IMR-90 (cell line): ENCODE measurements around the gene AKIRIN2. TPM values are rescaled to one million over a fixed set of nuclear protein-coding genes. Genes with fewer than 3 reads are reported as not detected.

Experiments used
- ATAC-seq: fragments of 200-7000 bp; cut with Tn5 transposase; 2 replicates; pipeline ENCODE4 v1.9.1; 2020; ENCODE audit warnings: low read depth, mild to moderate bottlenecking, moderate library complexity
- BruUV-seq: library from RNA; stranded (reverse); fragments of 400-500 nt; replicated peaks from 2 replicates; lab custom pipeline; 2021; lab: Mats Ljungman, UMichigan
- CTCF ChIA-PET: fragments of 300-600 bp; formaldehyde crosslinking; extraction: SDS; loops from one replicate; lab custom pipeline; 2021; ENCODE audit warnings: antibody characterized with exemption; lab: Yijun Ruan, JAX
- POLR2A ChIA-PET: fragments of 300-600 bp; sonication (Branson Sonifier 250); formaldehyde crosslinking; loops from one replicate; lab custom pipeline; 2022; ENCODE audit warnings: antibody characterized with exemption; ENCODE audit not compliant: unreplicated experiment; lab: Charles Lee
- DNase-seq: peaks from one replicate; pipeline ENCODE4 v3.0.0; 2013
- H2AFZ ChIP-seq: replicated peaks from 2 replicates; pipeline ENCODE3; 2013; ENCODE audit warnings: low read length, mild to moderate bottlenecking; ENCODE audit not compliant: poor library complexity
- H2AK5ac ChIP-seq: 2 replicates; pipeline ENCODE4 v1.6.1; 2013; ENCODE audit warnings: low read depth, low read length, inconsistent platforms
- H2AK9ac ChIP-seq: replicated peaks from 2 replicates; pipeline ENCODE3; 2013; ENCODE audit warnings: mild to moderate bottlenecking, low read depth, low read length, moderate library complexity; ENCODE audit not compliant: poor library complexity
- H2BK120ac ChIP-seq: 2 replicates; pipeline ENCODE4 v1.6.1; 2013; ENCODE audit warnings: low read depth, low read length, inconsistent platforms
- H2BK15ac ChIP-seq: 3 replicates; pipeline ENCODE4 v1.6.1; 2013; ENCODE audit warnings: low read depth, low read length, inconsistent platforms
- H2BK20ac ChIP-seq: 2 replicates; pipeline ENCODE4 v1.6.1; 2013; ENCODE audit warnings: low read depth, mild to moderate bottlenecking, inconsistent platforms, low read length, moderate library complexity
- H2BK5ac ChIP-seq: 2 replicates; pipeline ENCODE4 v1.6.1; 2013; ENCODE audit warnings: mild to moderate bottlenecking, low read depth, low read length, inconsistent platforms; ENCODE audit not compliant: poor library complexity, severe bottlenecking
- H3K14ac ChIP-seq: replicated peaks from 2 replicates; pipeline ENCODE4 v1.6.1; 2013; ENCODE audit warnings: low read depth, low read length, inconsistent platforms
- H3K18ac ChIP-seq: 2 replicates; pipeline ENCODE4 v1.6.1; 2013; ENCODE audit warnings: low read depth, low read length, control low read depth
- H3K23ac ChIP-seq: 2 replicates; pipeline ENCODE4 v1.6.1; 2013; ENCODE audit warnings: low read depth, low read length, inconsistent platforms
- H3K27ac ChIP-seq: 2 replicates; pipeline ENCODE4 v1.5.1; 2013; ENCODE audit warnings: mild to moderate bottlenecking, control low read depth, low read length; ENCODE audit not compliant: insufficient read depth
- H3K27me3 ChIP-seq: 2 replicates; pipeline ENCODE4 v1.6.1; 2013; ENCODE audit warnings: low read length; ENCODE audit not compliant: control insufficient read depth, insufficient read depth
- H3K36me3 ChIP-seq: 2 replicates; pipeline ENCODE4 v1.6.1; 2013; ENCODE audit warnings: low read length, mixed read lengths; ENCODE audit not compliant: control insufficient read depth, insufficient read depth
- H3K4ac ChIP-seq: 2 replicates; pipeline ENCODE4 v1.6.1; 2013; ENCODE audit warnings: low read depth, low read length, inconsistent platforms
- H3K4me1 ChIP-seq: 2 replicates; pipeline ENCODE4 v1.6.1; 2013; ENCODE audit warnings: low read length, mixed read lengths; ENCODE audit not compliant: control insufficient read depth, insufficient read depth
- H3K4me2 ChIP-seq: 2 replicates; pipeline ENCODE4 v1.6.1; 2013; ENCODE audit warnings: low read depth, mild to moderate bottlenecking, control low read depth, low read length, moderate library complexity
- H3K4me3 ChIP-seq: 2 replicates; pipeline ENCODE4 v1.5.1; 2013; ENCODE audit warnings: low read depth, mild to moderate bottlenecking, control low read depth, low read length, moderate library complexity; ENCODE audit not compliant: insufficient read depth
- H3K56ac ChIP-seq: 2 replicates; pipeline ENCODE4 v1.6.1; 2013; ENCODE audit warnings: low read length, inconsistent platforms; ENCODE audit not compliant: insufficient read depth; ENCODE audit errors: extremely low read depth
- H3K79me1 ChIP-seq, 2 experiments: 2 replicates each; pipeline ENCODE4 v1.6.1; 2013; ENCODE audit warnings: low read length in 2 of 2, inconsistent platforms in 1 of 2, low read depth in 1 of 2
- H3K9ac ChIP-seq: 2 replicates; pipeline ENCODE4 v1.6.1; 2013; ENCODE audit warnings: low read depth, low read length, control low read depth
- H3K9me1 ChIP-seq: 2 replicates; pipeline ENCODE4 v1.6.1; 2013; ENCODE audit warnings: low read length, inconsistent platforms; ENCODE audit not compliant: insufficient read depth
- H3K9me3 ChIP-seq: 2 replicates; pipeline ENCODE4 v1.6.1; 2013; ENCODE audit warnings: low read length; ENCODE audit not compliant: control insufficient read depth, insufficient read depth
- H4K20me1 ChIP-seq: 2 replicates; pipeline ENCODE4 v1.6.1; 2013; ENCODE audit warnings: low read length, inconsistent platforms; ENCODE audit not compliant: insufficient read depth
- H4K5ac ChIP-seq: 2 replicates; pipeline ENCODE4 v1.6.1; 2013; ENCODE audit warnings: mild to moderate bottlenecking, low read depth, low read length, control low read depth
- H4K8ac ChIP-seq, 2 experiments: 2 replicates each; pipeline ENCODE4 v1.6.1; 2013; ENCODE audit warnings: low read depth in 2 of 2, low read length in 2 of 2, control low read depth in 1 of 2, inconsistent platforms in 1 of 2
- H4K91ac ChIP-seq: 2 replicates; pipeline ENCODE4 v1.6.1; 2013; ENCODE audit warnings: low read depth, low read length, inconsistent platforms; ENCODE audit not compliant: insufficient read depth
- BHLHE40 ChIP-seq: fragments of 150-350 bp; IDR thresholded peaks from 2 replicates; pipeline ENCODE4 v1.6.1; 2016; ENCODE audit warnings: mild to moderate bottlenecking, low read depth, low read length
- CHD1 ChIP-seq: IDR thresholded peaks from 2 replicates; pipeline ENCODE4 v1.6.1; 2012; ENCODE audit warnings: low read depth, low read length, improper control_type of control experiment
- FOS ChIP-seq: fragments of 150-350 bp; IDR thresholded peaks from 2 replicates; pipeline ENCODE4 v1.6.1; 2016; ENCODE audit warnings: low read depth, low read length
- MXI1 ChIP-seq: IDR thresholded peaks from 2 replicates; pipeline ENCODE4 v1.6.1; 2012; ENCODE audit warnings: low read depth, mild to moderate bottlenecking, low read length, moderate library complexity, borderline replicate concordance
- NFE2L2 ChIP-seq: fragments of 150-350 bp; IDR thresholded peaks from 2 replicates; pipeline ENCODE4 v1.6.1; 2016; ENCODE audit warnings: low read depth, mild to moderate bottlenecking, low read length
- POLR2A ChIP-seq: IDR thresholded peaks from 2 replicates; pipeline ENCODE4 v1.6.1; 2012; ENCODE audit warnings: mild to moderate bottlenecking, low read depth, low read length
- RAD21 ChIP-seq: IDR thresholded peaks from 2 replicates; pipeline ENCODE4 v1.6.1; 2012; ENCODE audit warnings: low read length, improper control_type of control experiment
- RCOR1 ChIP-seq: IDR thresholded peaks from 2 replicates; pipeline ENCODE4 v1.6.1; 2012; ENCODE audit warnings: mild to moderate bottlenecking, low read length, improper control_type of control experiment; ENCODE audit not compliant: insufficient replicate concordance
- SMC3 ChIP-seq: fragments of 150-350 bp; IDR thresholded peaks from 2 replicates; pipeline ENCODE4 v1.6.1; 2016; ENCODE audit warnings: low read depth, mild to moderate bottlenecking, antibody characterized with exemption, low read length, moderate library complexity
- dilution Hi-C: fragments of 300-500 bp; cut with HindIII; formaldehyde crosslinking; loops from one replicate; pipeline ENCODE4 v1.14.3; 2018; ENCODE audit warnings: low sequenced_read_pairs; ENCODE audit not compliant: unreplicated experiment
- in situ Hi-C: fragments of 300-500 bp; cut with MboI; formaldehyde crosslinking; loops from 3 replicates; pipeline ENCODE4 v1.14.3; 2019; ENCODE audit warnings: low sequenced_read_pairs, inconsistent platforms, mixed read lengths
- intact Hi-C: fragments of 100-400 bp; cut with micrococcal nuclease; formaldehyde crosslinking; loops from 2 replicates; pipeline ENCODE4 v1.10.0; 2022
- polyA plus RNA-seq, 3 experiments: library from polyadenylated mRNA; depleted of rRNA; stranded (reverse); fragments of >200 nt; gene quantifications; 2 replicates each; pipeline ENCODE4 v1.2.3, GENCODE V29; 2012; ENCODE audit warnings: low replicate concordance in 1 of 3
- total RNA-seq: library from RNA; depleted of rRNA; stranded (reverse); fragments of >200 nt; gene quantifications from 2 replicates; pipeline ENCODE4 v1.2.3, GENCODE V29; 2012
- TF ChIP-seq, protein P1 (sequence below): conservative IDR thresholded peaks from 2 replicates; pipeline ENCODE4 v1.5.1; 2012; ENCODE audit warnings: mild to moderate bottlenecking, low read depth, low read length, improper control_type of control experiment
- TF ChIP-seq, protein P2 (sequence below): fragments of 150-350 bp; IDR thresholded peaks from 2 replicates; pipeline ENCODE4 v1.6.1; 2017; ENCODE audit warnings: mild to moderate bottlenecking, antibody characterized with exemption, low read length, low read depth

Gene AKIRIN2
- total and polyA plus RNA-seq, 2 of the 4 experiments (the other 2 are of a cell fraction), result 7.9 to 26.6 TPM

DNA sequence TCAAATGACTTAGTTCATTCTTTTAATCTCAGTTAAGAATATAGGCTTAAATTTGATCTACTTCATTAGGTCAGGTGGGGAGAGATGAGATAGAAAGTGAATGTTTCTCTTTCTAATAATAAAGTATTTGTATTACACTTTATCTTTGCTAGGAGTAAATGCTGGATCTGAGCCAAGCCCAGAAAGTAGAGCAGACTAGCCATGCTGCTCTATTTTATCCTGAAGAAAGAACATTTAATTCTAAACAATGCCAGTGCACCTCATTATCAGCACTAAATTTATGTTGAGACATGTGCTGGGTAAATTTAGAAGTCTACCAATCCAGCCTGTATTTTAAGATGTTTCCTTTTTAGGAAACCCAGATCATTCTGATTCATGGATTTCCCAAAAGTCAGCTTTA lies 43.5 kb downstream of the AKIRIN2 start:
- Histone ChIP-seq H3K9me3 (no peaks in the 10 kb centered on the region), H2AFZ (no peak overlapping the region), H2AK9ac (no peak overlapping the region), H3K27ac (no peak overlapping the region), H3K23ac (no peak overlapping the region), H2BK20ac (no peak overlapping the region), H3K9ac (no peak overlapping the region), H4K91ac (no peak overlapping the region), H3K4me3 (no peak overlapping the region), H4K20me1 (no peaks in the 10 kb centered on the region), H3K4me1 (peaks cover 14% of the 10 kb centered on the region), H2AK5ac (no peak overlapping the region), H3K14ac (no peak overlapping the region), H3K4me2 (no peak overlapping the region; the same call in 1 of the 2 replicates), H3K18ac (no peak overlapping the region), H3K79me1 (peaks cover 2 to 23% of the 10 kb centered on the region in 2 experiments; a peak in 3 of 4 replicates), H3K27me3 (no peaks in the 10 kb centered on the region), H2BK15ac (no peak overlapping the region; the same call in 2 of the 3 replicates), H4K8ac (no peak overlapping the region), H3K4ac (peak overlapping the region; percentile 36; the same call in 1 of the 2 replicates), H3K56ac (no peak overlapping the region), H3K9me1 (peaks cover 14% of the 10 kb centered on the region; the same call in 1 of the 2 replicates), H2BK5ac (peak overlapping the region; percentile 65), H2BK120ac (0 out of 2 replicates have a peak overlapping the region, but pooled peaks have one; percentile 35), H3K36me3 (peaks cover 3% of the 10 kb centered on the region; the same call in 1 of the 2 replicates), H4K5ac (no peak overlapping the region)
- CTCF ChIA-PET, result no interaction called here
- POLR2A ChIA-PET, result no interaction called here
- no peak for TF ChIP-seq CHD1
- TF ChIP-seq RAD21, result no peak
- TF ChIP-seq, protein P1, sequence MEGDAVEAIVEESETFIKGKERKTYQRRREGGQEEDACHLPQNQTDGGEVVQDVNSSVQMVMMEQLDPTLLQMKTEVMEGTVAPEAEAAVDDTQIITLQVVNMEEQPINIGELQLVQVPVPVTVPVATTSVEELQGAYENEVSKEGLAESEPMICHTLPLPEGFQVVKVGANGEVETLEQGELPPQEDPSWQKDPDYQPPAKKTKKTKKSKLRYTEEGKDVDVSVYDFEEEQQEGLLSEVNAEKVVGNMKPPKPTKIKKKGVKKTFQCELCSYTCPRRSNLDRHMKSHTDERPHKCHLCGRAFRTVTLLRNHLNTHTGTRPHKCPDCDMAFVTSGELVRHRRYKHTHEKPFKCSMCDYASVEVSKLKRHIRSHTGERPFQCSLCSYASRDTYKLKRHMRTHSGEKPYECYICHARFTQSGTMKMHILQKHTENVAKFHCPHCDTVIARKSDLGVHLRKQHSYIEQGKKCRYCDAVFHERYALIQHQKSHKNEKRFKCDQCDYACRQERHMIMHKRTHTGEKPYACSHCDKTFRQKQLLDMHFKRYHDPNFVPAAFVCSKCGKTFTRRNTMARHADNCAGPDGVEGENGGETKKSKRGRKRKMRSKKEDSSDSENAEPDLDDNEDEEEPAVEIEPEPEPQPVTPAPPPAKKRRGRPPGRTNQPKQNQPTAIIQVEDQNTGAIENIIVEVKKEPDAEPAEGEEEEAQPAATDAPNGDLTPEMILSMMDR, result no peak
- TF ChIP-seq BHLHE40, result no peak
- TF ChIP-seq, protein P2, sequence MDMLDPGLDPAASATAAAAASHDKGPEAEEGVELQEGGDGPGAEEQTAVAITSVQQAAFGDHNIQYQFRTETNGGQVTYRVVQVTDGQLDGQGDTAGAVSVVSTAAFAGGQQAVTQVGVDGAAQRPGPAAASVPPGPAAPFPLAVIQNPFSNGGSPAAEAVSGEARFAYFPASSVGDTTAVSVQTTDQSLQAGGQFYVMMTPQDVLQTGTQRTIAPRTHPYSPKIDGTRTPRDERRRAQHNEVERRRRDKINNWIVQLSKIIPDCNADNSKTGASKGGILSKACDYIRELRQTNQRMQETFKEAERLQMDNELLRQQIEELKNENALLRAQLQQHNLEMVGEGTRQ, result no peak
- TF ChIP-seq SMC3, result no peak
- TF ChIP-seq FOS, result no peak
- TF ChIP-seq MXI1, result no peak
- no peak for TF ChIP-seq POLR2A
- TF ChIP-seq NFE2L2, result no peak
- no peak for TF ChIP-seq RCOR1
- no TSS peak for BruUV-seq
- DNase-seq (no peak), ATAC-seq (no peak)
- in situ Hi-C loops (no loop called here), dilution Hi-C loops (no loop called here), intact Hi-C loops (no loop called here)
